ENCODE results near the gene LENG9.

The LENG9 gene

GRCh38 chr19:54439174-54439851, 24.3 kb downstream of the LENG9 start:
- no peak for DNase-seq (ENCODE audit: low read depth)

- no peak for DNase-seq (ENCODE audit: low read depth)
Measured at GRCh38 chr19:54436628-54437252, 26.8 kb downstream of the LENG9 start.

GRCh38 chr19:54436031-54436523, 27.5 kb downstream of the LENG9 start:
- DNase-seq (ENCODE audit: low read depth) = no peak

- no peak for DNase-seq (ENCODE audit: low read depth)
Measured at GRCh38 chr19:54435551-54436016, 28.0 kb downstream of the LENG9 start.

- no peak for DNase-seq (ENCODE audit: low read depth)
Measured at GRCh38 chr19:54434873-54435214, 28.7 kb downstream of the LENG9 start.

GRCh38 chr19:54434112-54434872, 29.3 kb downstream of the LENG9 start:
- DNase-seq (ENCODE audit: low read depth) = no peak

- DNase-seq (ENCODE audit: low read depth) = no peak
Measured at GRCh38 chr19:54433697-54434096, 29.9 kb downstream of the LENG9 start.

- DNase-seq (ENCODE audit: low read depth) = no peak
Measured at GRCh38 chr19:54432144-54432738, 31.3 kb downstream of the LENG9 start.

GRCh38 chr19:54431255-54431838, 32.2 kb downstream of the LENG9 start:
- no peak for DNase-seq (ENCODE audit: low read depth)

- no peak for DNase-seq (ENCODE audit: low read depth)
Measured at GRCh38 chr19:54430306-54431254, 33.0 kb downstream of the LENG9 start.

GRCh38 chr19:54429545-54430227, 33.9 kb downstream of the LENG9 start:
- no peak for DNase-seq (ENCODE audit: low read depth)

GRCh38 chr19:54429176-54429495, 34.4 kb downstream of the LENG9 start:
- no peak for DNase-seq (ENCODE audit: low read depth)

- DNase-seq (ENCODE audit: low read depth) = no peak
Measured at GRCh38 chr19:54428323-54429175, 35.0 kb downstream of the LENG9 start.

GRCh38 chr19:54427586-54427985, 36.0 kb downstream of the LENG9 start:
- DNase-seq (ENCODE audit: low read depth) = no peak

GRCh38 chr19:54426291-54426931, 37.2 kb downstream of the LENG9 start:
- no peak for DNase-seq (ENCODE audit: low read depth)

- no peak for DNase-seq (ENCODE audit: low read depth)
Measured at GRCh38 chr19:54425382-54425723, 38.2 kb downstream of the LENG9 start.

- no peak for DNase-seq (ENCODE audit: low read depth)
Measured at GRCh38 chr19:54424660-54425381, 38.8 kb downstream of the LENG9 start.

GRCh38 chr19:54424201-54424600, 39.4 kb downstream of the LENG9 start:
- no peak for DNase-seq (ENCODE audit: low read depth)

GRCh38 chr19:54422136-54422535, 41.4 kb downstream of the LENG9 start:
- no peak for DNase-seq (ENCODE audit: low read depth)

Measured in activated T-helper 1 cell treated with Interleukin-2 at 50 U/mL for 16 hours (primary cell).